GM21619 (cell line): ENCODE data around the gene CERS3.

ENCODE experiments used
- ATAC-seq: cut with Tn5 transposase; IDR thresholded peaks from one replicate; pipeline ENCODE4 v1.9.1; 2021; ENCODE audit not compliant: unreplicated experiment

CERS3 gene

GRCh38 chr15:100531204-100531603, 2.5 kb upstream of the CERS3 start:
- no peak for ATAC-seq

GRCh38 chr15:100529556-100529955, 806 bp upstream of the CERS3 start:
- ATAC-seq = no peak

GRCh38 chr15:100526027-100526481, 2.7 kb downstream of the CERS3 start:
- ATAC-seq = no peak

GRCh38 chr15:100525436-100525835, 3.3 kb downstream of the CERS3 start:
- ATAC-seq = no peak

GRCh38 chr15:100524326-100524725, 4.4 kb downstream of the CERS3 start:
- no peak for ATAC-seq

GRCh38 chr15:100521907-100522306, 6.8 kb downstream of the CERS3 start:
- no peak for ATAC-seq

GRCh38 chr15:100520132-100520921, 8.4 kb downstream of the CERS3 start:
- ATAC-seq = no peak

GRCh38 chr15:100517846-100518245, 10.9 kb downstream of the CERS3 start:
- ATAC-seq = no peak

GRCh38 chr15:100516643-100517512, 11.9 kb downstream of the CERS3 start:
- ATAC-seq = no peak

- no peak for ATAC-seq
Observed at GRCh38 chr15:100515758-100516157, 13.0 kb downstream of the CERS3 start.

- no peak for ATAC-seq
Observed at GRCh38 chr15:100508641-100509300, 20.0 kb downstream of the CERS3 start.

- no peak for ATAC-seq
Observed at GRCh38 chr15:100502651-100503050, 26.1 kb downstream of the CERS3 start.

GRCh38 chr15:100501117-100501516, 27.6 kb downstream of the CERS3 start:
- ATAC-seq = no peak

GRCh38 chr15:100500226-100500990, 28.3 kb downstream of the CERS3 start:
- ATAC-seq = no peak

- ATAC-seq = no peak
Observed at GRCh38 chr15:100495861-100496260, 32.9 kb downstream of the CERS3 start.

GRCh38 chr15:100493213-100493612, 35.5 kb downstream of the CERS3 start:
- ATAC-seq = no peak

- no peak for ATAC-seq
Observed at GRCh38 chr15:100484443-100484842, 44.3 kb downstream of the CERS3 start.

GRCh38 chr15:100483370-100483769, 45.4 kb downstream of the CERS3 start:
- no peak for ATAC-seq

- ATAC-seq = no peak
Observed at GRCh38 chr15:100476805-100477204, 51.9 kb downstream of the CERS3 start.

- ATAC-seq = no peak
Observed at GRCh38 chr15:100472736-100473135, 56.0 kb downstream of the CERS3 start.

GRCh38 chr15:100471933-100472332, 56.8 kb downstream of the CERS3 start:
- no peak for ATAC-seq
